GM12878 (cell line): ENCODE data around the gene GTPBP1. TPM values are rescaled to one million over a fixed set of nuclear protein-coding genes. Genes with fewer than 3 reads are reported as not detected.

Source experiments
- ATF7 ChIP-seq: fragments of 450-650 bp; IDR thresholded peaks from 2 replicates; pipeline ENCODE4 v1.6.1; 2016; ENCODE audit warnings: low read depth, mild to moderate bottlenecking
- BCL11A ChIP-seq: IDR thresholded peaks from 2 replicates; pipeline ENCODE4 v1.6.1; 2011; ENCODE audit warnings: low read depth, low read length
- CHD2 ChIP-seq: IDR thresholded peaks from 2 replicates; pipeline ENCODE4 v1.6.1; 2011; ENCODE audit warnings: low read depth, low read length, improper control_type of control experiment, borderline replicate concordance
- CREM ChIP-seq: IDR thresholded peaks from 2 replicates; pipeline ENCODE4 v1.6.1; 2014; ENCODE audit warnings: antibody characterized with exemption, low read depth
- DPF2 ChIP-seq: fragments of 450-650 bp; IDR thresholded peaks from 2 replicates; pipeline ENCODE4 v1.6.1; 2017; ENCODE audit warnings: mild to moderate bottlenecking
- EP300 ChIP-seq, 2 experiments: fragments of 150-350 bp in 1 of 2; IDR thresholded peaks; 2 replicates each; pipeline ENCODE4 v1.6.1; 2011 to 2012; ENCODE audit warnings: low read depth in 2 of 2, low read length in 2 of 2, borderline replicate concordance in 1 of 2, improper control_type of control experiment in 1 of 2, inconsistent platforms in 1 of 2; ENCODE audit not compliant: control insufficient read depth in 1 of 2
- FOXK2 ChIP-seq: fragments of 450-650 bp; IDR thresholded peaks from 2 replicates; pipeline ENCODE4 v1.6.1; 2017; ENCODE audit warnings: mild to moderate bottlenecking, moderate library complexity
- HCFC1 ChIP-seq: fragments of 150-350 bp; IDR thresholded peaks from 2 replicates; pipeline ENCODE4 v1.6.1; 2014; ENCODE audit warnings: low read length
- IKZF2 ChIP-seq, 2 experiments: fragments of 450-650 bp; IDR thresholded peaks; 2 replicates each; pipeline ENCODE4 v1.6.1; 2017; ENCODE audit warnings: mild to moderate bottlenecking in 2 of 2, moderate library complexity in 2 of 2
- LARP7 ChIP-seq: fragments of 450-650 bp; IDR thresholded peaks from 2 replicates; pipeline ENCODE4 v1.6.1; 2017; ENCODE audit warnings: mild to moderate bottlenecking
- MYB ChIP-seq: fragments of 150-350 bp; IDR thresholded peaks from 2 replicates; pipeline ENCODE4 v1.6.1; 2014; ENCODE audit warnings: mild to moderate bottlenecking, low read depth, low read length, borderline replicate concordance
- NBN ChIP-seq: fragments of 450-650 bp; IDR thresholded peaks from 2 replicates; pipeline ENCODE4 v1.6.1; 2016
- NFYA ChIP-seq: IDR thresholded peaks from 2 replicates; pipeline ENCODE4 v1.6.1; 2011; ENCODE audit warnings: low read depth, mild to moderate bottlenecking, low read length, improper control_type of control experiment, borderline replicate concordance
- PKNOX1 ChIP-seq: fragments of 450-650 bp; IDR thresholded peaks from 2 replicates; pipeline ENCODE4 v1.6.1; 2016; ENCODE audit warnings: mild to moderate bottlenecking
- PML ChIP-seq: IDR thresholded peaks from 2 replicates; pipeline ENCODE4 v1.6.1; 2012; ENCODE audit warnings: low read length, inconsistent platforms
- POLR2A ChIP-seq: IDR thresholded peaks from 2 replicates; pipeline ENCODE4 v1.6.1; 2011; ENCODE audit warnings: low read depth, mild to moderate bottlenecking, low read length
- RAD21 ChIP-seq: IDR thresholded peaks from 2 replicates; pipeline ENCODE4 v1.6.1; 2011; ENCODE audit warnings: mild to moderate bottlenecking, low read depth, low read length, moderate library complexity; ENCODE audit not compliant: insufficient read depth
- RELB ChIP-seq: fragments of 450-650 bp; IDR thresholded peaks from 2 replicates; pipeline ENCODE4 v1.6.1; 2017; ENCODE audit warnings: low read depth, mild to moderate bottlenecking, moderate library complexity
- REST ChIP-seq: IDR thresholded peaks from 2 replicates; pipeline ENCODE4 v1.6.1; 2012; ENCODE audit warnings: mild to moderate bottlenecking, low read depth, low read length
- RFX5 ChIP-seq: IDR thresholded peaks from 2 replicates; pipeline ENCODE4 v1.6.1; 2011; ENCODE audit warnings: low read depth, low read length, improper control_type of control experiment
- SKIL ChIP-seq: fragments of 450-650 bp; IDR thresholded peaks from 2 replicates; pipeline ENCODE4 v1.6.1; 2017; ENCODE audit warnings: mild to moderate bottlenecking, low read depth, inconsistent platforms; ENCODE audit not compliant: poor library complexity, severe bottlenecking
- ZNF207 ChIP-seq: fragments of 450-650 bp; IDR thresholded peaks from 2 replicates; pipeline ENCODE4 v1.6.1; 2014; ENCODE audit warnings: antibody characterized with exemption, mild to moderate bottlenecking, borderline replicate concordance
- ZNF274 ChIP-seq: IDR thresholded peaks from one replicate; pipeline ENCODE4 v1.8.0; 2011; ENCODE audit not compliant: insufficient read length, insufficient read depth
- polyA plus RNA-seq, 11 experiments: library from polyadenylated mRNA; depleted of rRNA in 4 of 11; unstranded in 6 of 11; stranded (reverse) in 5 of 11; fragments of >200 nt; fragmentation: Nextera tagmentation in 4 of 11; fragmentation: Illumina TruSeq in 1 of 11; extraction: Ambion mirVana in 4 of 11; extraction: Trizol in 1 of 11; gene quantifications; 1 replicate in 1 of 11; 2 replicates in 10 of 11; pipeline versions ENCODE4 v1.2.1 to v1.2.3, GENCODE V29; 2011 to 2016; ENCODE audit warnings: inconsistent platforms in 2 of 11, missing spikeins in 2 of 11, low read depth in 1 of 11
- total RNA-seq, 4 experiments: library from RNA; depleted of rRNA in 3 of 4; stranded (reverse); fragments of >200 nt in 3 of 4; fragmentation: Illumina TruSeq in 1 of 4; extraction: Trizol in 1 of 4; gene quantifications; 2 replicates each; pipeline versions ENCODE4 v1.2.1 to v1.2.3, GENCODE V29; 2013 to 2021

GTPBP1 gene
- total and polyA plus RNA-seq, 10 of the 15 experiments (the other 5 are each of a cell fraction or from before 2014, with no cell fraction given): 0.89 to 63.1 (median 34.2) TPM

GRCh38 chr22:38705235-38706100, at the start of gene GTPBP1 (continued):
- no peak for TF ChIP-seq REST
- peak; percentile 82 for TF ChIP-seq ATF7
- TF ChIP-seq LARP7: peak; percentile 80
- peak in 1 of 2 experiments; percentile 18; a peak in 1 of 4 replicates for TF ChIP-seq EP300 (IDR thresholded peaks at IDR 0.05; ENCODE audit: borderline replicate concordance in 1 of 2, control insufficient read depth in 1 of 2, low read depth in 2 of 2, low read length in 2 of 2)
- TF ChIP-seq RAD21: no peak
- TF ChIP-seq POLR2A: peak; percentile 79
- peak; percentile 62 to 67; a peak in 3 of 4 replicates for TF ChIP-seq IKZF2 (IDR thresholded peaks at IDR 0.05)
- peak; percentile 68; the same call in 1 of the 2 replicates for TF ChIP-seq NBN
- no peak for TF ChIP-seq ZNF274
- TF ChIP-seq NFYA: no peak
- TF ChIP-seq RFX5: peak; percentile 95
- no peak for TF ChIP-seq MYB
- TF ChIP-seq HCFC1: peak; percentile 20; the same call in 1 of the 2 replicates
- peak; percentile 95 for TF ChIP-seq CREM
- peak; percentile 88 for TF ChIP-seq FOXK2
- peak; percentile 96 for TF ChIP-seq CHD2
- peak; percentile 81; the same call in 1 of the 2 replicates for TF ChIP-seq ZNF207
- TF ChIP-seq PKNOX1: peak; percentile 100
- peak; percentile 56; the same call in 1 of the 2 replicates for TF ChIP-seq RELB
- no peak for TF ChIP-seq BCL11A
- peak; percentile 100 for TF ChIP-seq DPF2
- TF ChIP-seq SKIL: peak; percentile 59
- TF ChIP-seq PML: peak; percentile 71; the same call in 1 of the 2 replicates
